GM10266 (cell line): ENCODE measurements around the gene AASS.

Source experiments
- DNase-seq: peaks from one replicate; pipeline ENCODE4 v3.0.0; 2012; ENCODE audit errors: extremely low spot score
- CTCF ChIP-seq: IDR thresholded peaks from 2 replicates; pipeline ENCODE4 v1.5.1; 2012; ENCODE audit warnings: mild to moderate bottlenecking, low read depth; ENCODE audit not compliant: control insufficient read depth, insufficient read depth; ENCODE audit errors: missing control alignments

The AASS gene

GRCh38 chr7:122055073-122055472 lies 89.0 kb downstream of the AASS start:
- no peak for TF ChIP-seq CTCF
- DNase-seq: no peak

- no peak for DNase-seq
- no peak for TF ChIP-seq CTCF
Observed at GRCh38 chr7:122054393-122054792, 89.7 kb downstream of the AASS start.

- no peak for DNase-seq
- no peak for TF ChIP-seq CTCF
Observed at GRCh38 chr7:122046402-122046801, 97.6 kb downstream of the AASS start.

DNA sequence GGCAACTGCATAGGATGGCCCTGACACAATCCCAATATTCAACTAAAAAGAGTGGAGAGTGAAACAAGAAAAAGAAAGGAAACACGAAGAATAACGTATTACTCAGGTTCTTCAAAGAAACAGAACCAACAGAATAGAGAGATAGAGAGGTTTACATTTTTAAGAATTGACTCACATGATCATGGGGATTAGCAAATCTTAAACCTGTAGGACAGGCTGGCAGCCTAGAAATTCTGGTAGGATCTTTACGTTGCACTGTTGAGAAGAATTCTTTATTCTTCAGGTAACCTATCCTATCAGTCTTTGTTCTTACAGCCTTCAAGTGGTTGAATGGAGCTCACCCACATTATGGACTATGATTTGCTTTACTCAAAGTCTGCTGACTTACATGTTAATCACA lies 103.9 kb downstream of the AASS start:
- TF ChIP-seq CTCF: no peak
- DNase-seq: no peak

DNA sequence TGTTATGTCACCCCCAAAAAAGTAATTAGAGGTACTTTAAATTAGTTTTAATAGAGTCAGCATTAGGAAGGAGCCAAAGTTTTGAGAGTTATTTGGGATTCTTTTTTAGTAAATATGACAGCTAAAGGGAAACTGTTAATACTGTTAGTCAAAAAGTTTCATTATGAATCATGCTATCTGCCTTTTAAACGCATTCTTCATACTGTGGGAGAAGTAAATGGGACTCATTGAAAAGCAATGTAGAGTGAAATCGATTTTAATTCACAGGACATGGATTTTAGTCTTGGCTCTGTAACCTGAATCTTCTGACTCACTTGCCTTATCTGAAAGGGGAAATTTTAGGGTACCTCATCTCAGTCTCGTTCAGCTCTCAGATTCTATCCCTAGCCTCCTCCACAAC lies 105.1 kb downstream of the AASS start:
- DNase-seq: no peak
- TF ChIP-seq CTCF: no peak

DNA sequence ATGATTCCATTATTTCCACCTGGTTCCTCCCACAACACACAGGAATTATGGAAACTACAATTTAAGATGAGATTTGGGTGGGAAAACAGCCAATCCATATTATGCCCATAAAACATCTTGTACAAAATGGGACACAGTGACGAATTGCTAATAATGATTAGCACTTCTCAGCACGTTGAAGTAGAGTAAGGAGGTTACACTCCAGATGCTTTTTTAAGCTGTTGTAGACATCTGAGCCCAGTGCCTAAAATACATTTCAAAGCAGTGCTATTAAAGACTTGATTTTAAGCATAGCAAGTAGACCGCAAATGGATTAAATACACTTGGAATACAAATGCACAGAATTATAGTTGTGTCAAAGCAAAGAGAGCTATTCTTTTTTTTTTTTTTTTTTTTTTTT lies 105.9 kb downstream of the AASS start:
- TF ChIP-seq CTCF: no peak
- DNase-seq: no peak

DNA sequence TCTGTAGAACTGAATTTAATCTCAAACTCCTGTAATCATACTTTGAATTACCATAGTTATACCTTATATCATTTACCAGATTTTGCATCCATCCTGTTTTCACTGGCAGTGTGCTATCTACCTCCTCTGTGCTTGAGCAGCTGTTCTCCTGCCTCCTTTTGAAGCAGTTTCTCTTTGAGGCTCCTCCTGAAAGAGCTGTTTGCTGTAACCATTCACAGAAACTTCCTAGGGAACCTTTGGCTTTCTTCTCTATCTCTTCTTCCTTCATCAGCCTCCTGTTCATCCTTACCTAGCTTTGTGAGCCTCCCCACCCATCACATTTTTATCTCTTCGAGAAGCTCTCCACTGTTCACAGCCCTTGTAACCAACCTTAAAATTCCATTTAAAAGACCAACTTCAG lies 108.2 kb downstream of the AASS start:
- no peak for TF ChIP-seq CTCF
- no peak for DNase-seq
